Mesodermal cell (in vitro differentiated cells): ENCODE results near the gene GNG7.

ENCODE experiments used
- H3K27ac ChIP-seq: 2 replicates; pipeline ENCODE4 v1.7.0; 2013; ENCODE audit warnings: mild to moderate bottlenecking, low read depth, low read length, moderate library complexity; ENCODE audit not compliant: severe bottlenecking
- H3K36me3 ChIP-seq: 2 replicates; pipeline ENCODE4 v1.7.1; 2013; ENCODE audit warnings: mild to moderate bottlenecking, low read length, moderate library complexity; ENCODE audit not compliant: control insufficient read depth, insufficient read depth
- H3K4me1 ChIP-seq: one replicate; pipeline ENCODE4 v1.7.1; 2013; ENCODE audit warnings: mild to moderate bottlenecking, low read length; ENCODE audit not compliant: insufficient read depth, control insufficient read depth, poor library complexity, severe bottlenecking
- H3K4me3 ChIP-seq: 2 replicates; pipeline ENCODE4 v1.7.0; 2013; ENCODE audit warnings: low read length, control low read depth, mild to moderate bottlenecking; ENCODE audit not compliant: insufficient read depth, poor library complexity, severe bottlenecking; ENCODE audit errors: extremely low read depth
- H3K9me3 ChIP-seq: 2 replicates; pipeline ENCODE4 v1.7.1; 2013; ENCODE audit warnings: mild to moderate bottlenecking, low read length, moderate library complexity; ENCODE audit not compliant: control insufficient read depth
- whole genome bisulfite sequencing, 2 experiments: methylation state at CpG; one replicate each; pipeline ENCODE4 v1.1.5; 2013; ENCODE audit warnings: missing lambda C conversion rate in 2 of 2; ENCODE audit not compliant: insufficient coverage in 2 of 2; 5-methylcytosine and 5-hydroxymethylcytosine counted together

The GNG7 gene

GRCh38 chr19:2638417-2638940 is 64.0 kb downstream of the GNG7 start:
- H3K9me3 ChIP-seq, result no peaks in the 10 kb centered on the region
- no peaks in the 10 kb centered on the region for H3K36me3 ChIP-seq
- no peaks in the 10 kb centered on the region for H3K4me1 ChIP-seq
- no peak overlapping the region for H3K4me3 ChIP-seq
- no peak overlapping the region for H3K27ac ChIP-seq
- WGBS, 2 experiments, result no CpG with 5 or more reads among the region's 3 CpGs

- no peak overlapping the region for H3K27ac ChIP-seq
- H3K4me1 ChIP-seq, result no peaks in the 10 kb centered on the region
- no peak overlapping the region for H3K4me3 ChIP-seq
- H3K9me3 ChIP-seq, result no peaks in the 10 kb centered on the region
- WGBS, 2 experiments, result 29 to 35% methylated on average over 23 to 25 of the region's 37 CpGs
- H3K36me3 ChIP-seq, result no peaks in the 10 kb centered on the region
These were observed 65.4 kb downstream of the GNG7 start for GRCh38 chr19:2636897-2637683.

- H3K27ac ChIP-seq, result no peak overlapping the region
- no peaks in the 10 kb centered on the region for H3K36me3 ChIP-seq
- no peaks in the 10 kb centered on the region for H3K9me3 ChIP-seq
- WGBS, 2 experiments, result 61 to 73% methylated on average over 7 to 9 of the region's 10 CpGs
- no peak overlapping the region for H3K4me3 ChIP-seq
- no peaks in the 10 kb centered on the region for H3K4me1 ChIP-seq
These were observed 66.2 kb downstream of the GNG7 start for GRCh38 chr19:2636141-2636896.

- Histone ChIP-seq H3K9me3 (peaks cover 12% of the 10 kb centered on the region), H3K4me1 (no peaks in the 10 kb centered on the region), H3K27ac (no peak overlapping the region), H3K4me3 (no peak overlapping the region), H3K36me3 (no peaks in the 10 kb centered on the region)
- 85 to 100% methylated on average over 5 to 7 of the region's 9 CpGs for WGBS, 2 experiments
These were observed 67.5 kb downstream of the GNG7 start for GRCh38 chr19:2634960-2635359.

- H3K4me3 ChIP-seq, result no peak overlapping the region
- H3K4me1 ChIP-seq, result no peaks in the 10 kb centered on the region
- H3K9me3 ChIP-seq, result peaks cover 14% of the 10 kb centered on the region
- H3K36me3 ChIP-seq, result no peaks in the 10 kb centered on the region
- H3K27ac ChIP-seq, result no peak overlapping the region
- 89 to 92% methylated on average over 24 to 28 of the region's 28 CpGs for WGBS, 2 experiments
These were observed 68.1 kb downstream of the GNG7 start for GRCh38 chr19:2634228-2634951.

GRCh38 chr19:2633693-2634075 is 68.8 kb downstream of the GNG7 start:
- H3K27ac ChIP-seq, result no peak overlapping the region
- no peak overlapping the region for H3K4me3 ChIP-seq
- WGBS, 2 experiments, result 83 to 86% methylated on average over 8 to 11 of the region's 12 CpGs
- no peaks in the 10 kb centered on the region for H3K36me3 ChIP-seq
- no peaks in the 10 kb centered on the region for H3K4me1 ChIP-seq
- H3K9me3 ChIP-seq, result peaks cover 19% of the 10 kb centered on the region

- Histone ChIP-seq H3K9me3 (peaks cover 25% of the 10 kb centered on the region), H3K4me1 (peaks cover 6% of the 10 kb centered on the region), H3K4me3 (no peak overlapping the region), H3K27ac (no peak overlapping the region), H3K36me3 (no peaks in the 10 kb centered on the region)
- WGBS, 2 experiments, result 93 to 97% methylated on average over 3 to 4 of the region's 4 CpGs
These were observed 71.2 kb downstream of the GNG7 start for GRCh38 chr19:2631213-2631821.

- no peak overlapping the region for H3K4me3 ChIP-seq
- peaks cover 25% of the 10 kb centered on the region for H3K9me3 ChIP-seq
- peaks cover 6% of the 10 kb centered on the region for H3K4me1 ChIP-seq
- no peaks in the 10 kb centered on the region for H3K36me3 ChIP-seq
- no peak overlapping the region for H3K27ac ChIP-seq
- WGBS, 2 experiments, result 92 to 93% methylated on average over 6 of the region's 6 CpGs
These were observed 72.0 kb downstream of the GNG7 start for GRCh38 chr19:2630352-2631001.

- no peak overlapping the region for H3K27ac ChIP-seq
- H3K4me1 ChIP-seq, result peaks cover 6% of the 10 kb centered on the region
- no peak overlapping the region for H3K4me3 ChIP-seq
- H3K9me3 ChIP-seq, result peaks cover 25% of the 10 kb centered on the region
- no peaks in the 10 kb centered on the region for H3K36me3 ChIP-seq
- WGBS, 2 experiments, result 98 to 100% methylated on average over 10 to 11 of the region's 16 CpGs
These were observed 72.8 kb downstream of the GNG7 start for GRCh38 chr19:2629491-2630351.
